Sigmoid colon (tissue), 7 donors: ENCODE results near the gene LPO. TPM values are rescaled to one million over a fixed set of nuclear protein-coding genes. Genes with fewer than 3 reads are reported as not detected.

Experiments
- DNase-seq: peaks from one replicate; pipeline ENCODE4 v3.0.0-alpha.2; 2019
- H3K27ac ChIP-seq, 4 donors: fragments of 200-600 bp; sonication (generic); one replicate each; pipeline ENCODE4 v1.5.1; 2016 to 2019; ENCODE audit warnings: mild to moderate bottlenecking in 1 of 4
- H3K27me3 ChIP-seq, 3 donors: fragments of 200-600 bp; sonication (generic); one replicate each; pipeline ENCODE4 v1.5.1; 2019; ENCODE audit warnings: mild to moderate bottlenecking in 1 of 3
- H3K36me3 ChIP-seq, 4 donors: fragments of 200-600 bp; sonication (generic); one replicate each; pipeline ENCODE4 v1.5.1; 2016 to 2019
- H3K4me1 ChIP-seq, 4 donors: fragments of 200-600 bp; sonication (generic); one replicate each; pipeline ENCODE4 v1.5.1; 2017 to 2019
- H3K4me3 ChIP-seq, 4 donors: fragments of 200-600 bp; sonication (generic); one replicate each; pipeline ENCODE4 v1.5.1; 2017 to 2019; ENCODE audit warnings: mild to moderate bottlenecking in 2 of 4, moderate library complexity in 1 of 4
- H3K9me3 ChIP-seq, 4 donors: fragments of 200-600 bp in 3 of 4; sonication (generic) in 3 of 4; one replicate each; pipeline versions ENCODE4 v1.5.1 to v1.6.1; 2013 to 2019
- EP300 ChIP-seq, 4 donors: sonication (generic); formaldehyde crosslinking; IDR thresholded peaks; one replicate each; pipeline ENCODE4 v1.6.1; 2017; ENCODE audit warnings: antibody characterized with exemption in 4 of 4
- POLR2A ChIP-seq, 2 donors: fragments of 450-650 bp; IDR thresholded peaks; one replicate each; pipeline ENCODE4 v1.6.1; 2016; ENCODE audit warnings: antibody characterized with exemption in 2 of 2, mild to moderate bottlenecking in 2 of 2, moderate library complexity in 2 of 2
- POLR2AphosphoS5 ChIP-seq, 4 donors: sonication (generic); formaldehyde crosslinking; IDR thresholded peaks; one replicate each; pipeline ENCODE4 v1.6.1; 2017; ENCODE audit warnings: antibody characterized with exemption in 4 of 4
- WGBS, 2 donors: extraction: QIAGEN DNeasy Blood & Tissue Kit; methylation state at CpG; one replicate each; pipeline ENCODE4 v1.1.7; 2013; 5-methylcytosine and 5-hydroxymethylcytosine counted together
- intact Hi-C: fragments of 100-400 bp; cut with DNase I; formaldehyde crosslinking; loops from one replicate; pipeline ENCODE4 v1.15.1; 2023
- polyA plus RNA-seq, 3 donors: library from polyadenylated mRNA; stranded (reverse); fragments of 200-250 nt; gene quantifications; one replicate each; pipeline ENCODE4 v1.2.3, GENCODE V29; 2013
- total RNA-seq, 4 donors: library from RNA; depleted of rRNA; stranded (reverse); fragments of >200 nt; gene quantifications; one replicate each; pipeline ENCODE4 v1.1.0, GENCODE V29; 2016
- TF ChIP-seq, protein P1 (sequence below), 4 experiments: fragments of 450-650 bp in 3 of 4; fragments of 200-600 bp in 1 of 4; IDR thresholded peaks; one replicate each; pipeline ENCODE4 v1.5.1; 2016 to 2019; ENCODE audit warnings: antibody characterized with exemption in 4 of 4, mild to moderate bottlenecking in 3 of 4, moderate library complexity in 2 of 4
- donor health status: healthy with polysubstance abuse.
- donor health status: Bipolar disorder and iron deficiency.
- donor health status: healthy.

LPO gene
- total and polyA plus RNA-seq, 7 donors: not detected

DNA sequence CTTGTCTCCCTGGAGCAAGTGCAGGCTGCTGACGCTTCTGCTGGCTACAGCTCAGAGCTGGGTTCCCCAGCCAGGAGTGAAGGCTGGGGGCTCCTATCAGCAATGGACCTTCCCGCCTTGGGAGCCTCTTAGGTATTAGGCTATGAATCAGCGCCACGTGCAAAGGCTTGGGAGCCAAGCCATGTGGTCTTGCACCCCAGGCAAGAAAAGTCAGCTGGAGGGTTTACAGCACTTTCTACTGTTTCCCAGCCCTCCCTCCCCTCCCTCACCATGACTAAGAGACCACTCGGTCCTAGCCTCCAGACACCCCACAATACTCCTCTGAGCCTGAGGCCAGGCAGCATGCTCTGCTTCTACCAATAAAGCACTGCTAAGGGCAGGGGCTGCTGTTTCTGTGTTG lies 33.6 kb upstream of the LPO start:
- DNase-seq: no peak
- no peak overlapping the region for H3K27ac ChIP-seq
- H3K4me1 ChIP-seq: no peaks in the 10 kb centered on the region
- TF ChIP-seq POLR2A (IDR thresholded peaks at IDR 0.05) (no peak), POLR2AphosphoS5 (IDR thresholded peaks at IDR 0.05) (no peak), EP300 (IDR thresholded peaks at IDR 0.05) (no peak)
- TF ChIP-seq, protein P1, sequence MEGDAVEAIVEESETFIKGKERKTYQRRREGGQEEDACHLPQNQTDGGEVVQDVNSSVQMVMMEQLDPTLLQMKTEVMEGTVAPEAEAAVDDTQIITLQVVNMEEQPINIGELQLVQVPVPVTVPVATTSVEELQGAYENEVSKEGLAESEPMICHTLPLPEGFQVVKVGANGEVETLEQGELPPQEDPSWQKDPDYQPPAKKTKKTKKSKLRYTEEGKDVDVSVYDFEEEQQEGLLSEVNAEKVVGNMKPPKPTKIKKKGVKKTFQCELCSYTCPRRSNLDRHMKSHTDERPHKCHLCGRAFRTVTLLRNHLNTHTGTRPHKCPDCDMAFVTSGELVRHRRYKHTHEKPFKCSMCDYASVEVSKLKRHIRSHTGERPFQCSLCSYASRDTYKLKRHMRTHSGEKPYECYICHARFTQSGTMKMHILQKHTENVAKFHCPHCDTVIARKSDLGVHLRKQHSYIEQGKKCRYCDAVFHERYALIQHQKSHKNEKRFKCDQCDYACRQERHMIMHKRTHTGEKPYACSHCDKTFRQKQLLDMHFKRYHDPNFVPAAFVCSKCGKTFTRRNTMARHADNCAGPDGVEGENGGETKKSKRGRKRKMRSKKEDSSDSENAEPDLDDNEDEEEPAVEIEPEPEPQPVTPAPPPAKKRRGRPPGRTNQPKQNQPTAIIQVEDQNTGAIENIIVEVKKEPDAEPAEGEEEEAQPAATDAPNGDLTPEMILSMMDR (IDR thresholded peaks at IDR 0.05): no peak
- no peaks in the 10 kb centered on the region for H3K9me3 ChIP-seq
- no peaks in the 10 kb centered on the region for H3K27me3 ChIP-seq
- peaks cover 0 to 35% (median 5%) of the 10 kb centered on the region in 4 donors for H3K36me3 ChIP-seq
- H3K4me3 ChIP-seq: no peak overlapping the region
- intact Hi-C loops: no loop called here
- 90 to 95% methylated on average over 5 of the region's 5 CpGs for WGBS, 2 donors

- Histone ChIP-seq H3K27me3 (no peaks in the 10 kb centered on the region), H3K27ac (no peak overlapping the region), H3K4me1 (no peaks in the 10 kb centered on the region), H3K36me3 (peaks cover 6 to 46% (median 15%) of the 10 kb centered on the region in 4 donors), H3K9me3 (no peaks in the 10 kb centered on the region), H3K4me3 (no peak overlapping the region)
- WGBS, 2 donors: 95 to 96% methylated on average over 11 of the region's 11 CpGs
- no peak for DNase-seq
- intact Hi-C loops: no loop called here
- TF ChIP-seq, protein P1 (IDR thresholded peaks at IDR 0.05): no peak
- no peak for TF ChIP-seq EP300 (IDR thresholded peaks at IDR 0.05)
- TF ChIP-seq POLR2AphosphoS5 (IDR thresholded peaks at IDR 0.05): no peak
- no peak for TF ChIP-seq POLR2A (IDR thresholded peaks at IDR 0.05)
Measured at GRCh38 chr17:58205936-58206335, 32.4 kb upstream of the LPO start.

GRCh38 chr17:58207451-58207850 lies 30.9 kb upstream of the LPO start:
- WGBS, 2 donors: 92 to 97% methylated on average over 3 of the region's 3 CpGs
- Histone ChIP-seq H3K27ac (no peak overlapping the region), H3K4me1 (no peaks in the 10 kb centered on the region), H3K4me3 (no peak overlapping the region), H3K27me3 (no peaks in the 10 kb centered on the region), H3K36me3 (peaks cover 12 to 62% (median 20%) of the 10 kb centered on the region in 4 donors), H3K9me3 (no peaks in the 10 kb centered on the region)
- TF ChIP-seq EP300 (IDR thresholded peaks at IDR 0.05) (no peak), POLR2AphosphoS5 (IDR thresholded peaks at IDR 0.05) (no peak)
- intact Hi-C loops: no loop called here
- DNase-seq: no peak

- H3K4me3 ChIP-seq: no peak overlapping the region
Measured at GRCh38 chr17:58208344-58208743, 30.0 kb upstream of the LPO start.

GRCh38 chr17:58210922-58211321 lies 27.5 kb upstream of the LPO start:
- Histone ChIP-seq H3K4me3 (no peak overlapping the region), H3K27me3 (no peaks in the 10 kb centered on the region), H3K27ac (no peak overlapping the region), H3K4me1 (no peaks in the 10 kb centered on the region), H3K9me3 (no peaks in the 10 kb centered on the region), H3K36me3 (peaks cover 13 to 89% (median 25%) of the 10 kb centered on the region in 4 donors)
- no peak for DNase-seq
- intact Hi-C loops: loop anchor here (10.0 kb wide), 1 partner anchor 956 kb away; the partner anchor contains the start of gene MSI2
- 86 to 91% methylated on average over 5 of the region's 5 CpGs for WGBS, 2 donors
- no peak for TF ChIP-seq EP300 (IDR thresholded peaks at IDR 0.05)
- no peak for TF ChIP-seq POLR2A (IDR thresholded peaks at IDR 0.05)
- TF ChIP-seq, protein P1 (IDR thresholded peaks at IDR 0.05): no peak
- no peak for TF ChIP-seq POLR2AphosphoS5 (IDR thresholded peaks at IDR 0.05)

More at GRCh38 chr17:58208344-58208743, 30.0 kb upstream of the LPO start:
- Histone ChIP-seq H3K27me3 (no peaks in the 10 kb centered on the region), H3K9me3 (no peaks in the 10 kb centered on the region), H3K27ac (no peak overlapping the region), H3K4me1 (no peaks in the 10 kb centered on the region), H3K36me3 (peaks cover 13 to 70% (median 22%) of the 10 kb centered on the region in 4 donors)
- no peak for DNase-seq
- TF ChIP-seq POLR2AphosphoS5 (IDR thresholded peaks at IDR 0.05): no peak
- TF ChIP-seq, protein P1 (IDR thresholded peaks at IDR 0.05): no peak
- TF ChIP-seq EP300 (IDR thresholded peaks at IDR 0.05): no peak
- TF ChIP-seq POLR2A (IDR thresholded peaks at IDR 0.05): no peak
- 94 to 97% methylated on average over 5 of the region's 5 CpGs for WGBS, 2 donors
- intact Hi-C loops: no loop called here
